M059J (cell line): ENCODE results near the gene SCAF1. TPM values are rescaled to one million over a fixed set of nuclear protein-coding genes. Genes with fewer than 3 reads are reported as not detected.

ENCODE experiments used
- DNase-seq: peaks from one replicate; pipeline ENCODE4 v3.0.0-alpha.2; 2012; ENCODE audit warnings: low read depth
- total RNA-seq: library from RNA; depleted of rRNA; stranded (reverse); fragments of >200 nt; shearing (Covaris generic); gene quantifications from 2 replicates; pipeline ENCODE4 v1.2.3, GENCODE V29; 2014

The SCAF1 gene
- total RNA-seq, 1 experiment from 2014 or later = 26.5 TPM

- no peak for DNase-seq
Observed at GRCh38 chr19:49687150-49687549, 45.1 kb downstream of the SCAF1 start.

GRCh38 chr19:49687566-49688316 lies 45.7 kb downstream of the SCAF1 start:
- peak; percentile 55 for DNase-seq

- no peak for DNase-seq
Observed at GRCh38 chr19:49688531-49689132, 46.6 kb downstream of the SCAF1 start.

- DNase-seq = peak; percentile 31
Observed at GRCh38 chr19:49689133-49690078, 47.4 kb downstream of the SCAF1 start, which contains the start of gene ADM5. Gene ADM5 (plus strand): TSS chr19:49689594. CDS start chr19:49689838, 244 bp downstream.

- DNase-seq = no peak
Observed at GRCh38 chr19:49690079-49690655, 48.2 kb downstream of the SCAF1 start.

GRCh38 chr19:49690656-49691242 lies 48.7 kb downstream of the SCAF1 start, which contains the start of gene CPT1C:
Gene CPT1C (plus strand): TSS chr19:49691116. CDS start chr19:49692253, 1,137 bp downstream.
- DNase-seq = peak; percentile 91

- peak; percentile 79 for DNase-seq
Observed at GRCh38 chr19:49691243-49692146, 49.5 kb downstream of the SCAF1 start.

GRCh38 chr19:49692147-49692506 lies 50.1 kb downstream of the SCAF1 start:
- DNase-seq = no peak

GRCh38 chr19:49696115-49696514 lies 54.1 kb downstream of the SCAF1 start:
- no peak for DNase-seq

GRCh38 chr19:49696865-49697264 lies 54.9 kb downstream of the SCAF1 start:
- DNase-seq = no peak

GRCh38 chr19:49699364-49699763 lies 57.4 kb downstream of the SCAF1 start:
- no peak for DNase-seq

- no peak for DNase-seq
Observed at GRCh38 chr19:49700563-49700962, 58.6 kb downstream of the SCAF1 start.

- DNase-seq = no peak
Observed at GRCh38 chr19:49701271-49701786, 59.3 kb downstream of the SCAF1 start.

- DNase-seq = no peak
Observed at GRCh38 chr19:49704888-49705642, 63.1 kb downstream of the SCAF1 start.

- no peak for DNase-seq
Observed at GRCh38 chr19:49705919-49706318, 63.9 kb downstream of the SCAF1 start.
